CD4-positive, alpha-beta T cell treated with Interleukin-15 for 4 hours (primary cell): ENCODE results near the gene ZC2HC1B.

ENCODE experiments used
- DNase-seq: peaks from one replicate; pipeline ENCODE4 v3.0.0-alpha.2; 2020; ENCODE audit warnings: low spot score

The ZC2HC1B gene

GRCh38 chr6:143961886-143962878 lies 97.9 kb downstream of the ZC2HC1B start:
- DNase-seq, result no peak

GRCh38 chr6:143963158-143963919 lies 99.1 kb downstream of the ZC2HC1B start:
- DNase-seq, result no peak

- no peak for DNase-seq
These were observed 100.4 kb downstream of the ZC2HC1B start for GRCh38 chr6:143964674-143965081.

- no peak for DNase-seq
These were observed 101.4 kb downstream of the ZC2HC1B start for GRCh38 chr6:143965503-143966171.

GRCh38 chr6:143966312-143966711 lies 102.0 kb downstream of the ZC2HC1B start:
- DNase-seq, result no peak

GRCh38 chr6:143967706-143968376 lies 103.6 kb downstream of the ZC2HC1B start:
- no peak for DNase-seq

- no peak for DNase-seq
These were observed 104.8 kb downstream of the ZC2HC1B start for GRCh38 chr6:143969077-143969476.

- no peak for DNase-seq
These were observed 106.4 kb downstream of the ZC2HC1B start for GRCh38 chr6:143970456-143971218.

GRCh38 chr6:143971482-143972205 lies 107.4 kb downstream of the ZC2HC1B start:
- no peak for DNase-seq

GRCh38 chr6:143973097-143973966 lies 109.1 kb downstream of the ZC2HC1B start:
- no peak for DNase-seq

GRCh38 chr6:143974089-143974488 lies 109.8 kb downstream of the ZC2HC1B start:
- DNase-seq, result no peak

GRCh38 chr6:143976806-143977349 lies 112.6 kb downstream of the ZC2HC1B start:
- DNase-seq, result no peak

GRCh38 chr6:143980921-143981320 lies 116.6 kb downstream of the ZC2HC1B start:
- no peak for DNase-seq

- DNase-seq, result no peak
These were observed 118.7 kb downstream of the ZC2HC1B start for GRCh38 chr6:143982968-143983367.

- no peak for DNase-seq
These were observed 120.4 kb downstream of the ZC2HC1B start for GRCh38 chr6:143984666-143985065.

- DNase-seq, result no peak
These were observed 122.3 kb downstream of the ZC2HC1B start for GRCh38 chr6:143986463-143987065.
